Urothelium cell line (cell line): ENCODE data around the gene MED4.

Experiments
- DNase-seq: peaks from one replicate; pipeline ENCODE4 v3.0.0; 2011; ENCODE audit warnings: low spot score, mixed read lengths
- FAIRE-seq: peaks from 2 replicates; lab custom pipeline; 2011; peaks lifted over from hg19 to GRCh38; lab: Jason Lieb, UNC

Gene MED4, protein sequence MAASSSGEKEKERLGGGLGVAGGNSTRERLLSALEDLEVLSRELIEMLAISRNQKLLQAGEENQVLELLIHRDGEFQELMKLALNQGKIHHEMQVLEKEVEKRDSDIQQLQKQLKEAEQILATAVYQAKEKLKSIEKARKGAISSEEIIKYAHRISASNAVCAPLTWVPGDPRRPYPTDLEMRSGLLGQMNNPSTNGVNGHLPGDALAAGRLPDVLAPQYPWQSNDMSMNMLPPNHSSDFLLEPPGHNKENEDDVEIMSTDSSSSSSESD

DNA sequence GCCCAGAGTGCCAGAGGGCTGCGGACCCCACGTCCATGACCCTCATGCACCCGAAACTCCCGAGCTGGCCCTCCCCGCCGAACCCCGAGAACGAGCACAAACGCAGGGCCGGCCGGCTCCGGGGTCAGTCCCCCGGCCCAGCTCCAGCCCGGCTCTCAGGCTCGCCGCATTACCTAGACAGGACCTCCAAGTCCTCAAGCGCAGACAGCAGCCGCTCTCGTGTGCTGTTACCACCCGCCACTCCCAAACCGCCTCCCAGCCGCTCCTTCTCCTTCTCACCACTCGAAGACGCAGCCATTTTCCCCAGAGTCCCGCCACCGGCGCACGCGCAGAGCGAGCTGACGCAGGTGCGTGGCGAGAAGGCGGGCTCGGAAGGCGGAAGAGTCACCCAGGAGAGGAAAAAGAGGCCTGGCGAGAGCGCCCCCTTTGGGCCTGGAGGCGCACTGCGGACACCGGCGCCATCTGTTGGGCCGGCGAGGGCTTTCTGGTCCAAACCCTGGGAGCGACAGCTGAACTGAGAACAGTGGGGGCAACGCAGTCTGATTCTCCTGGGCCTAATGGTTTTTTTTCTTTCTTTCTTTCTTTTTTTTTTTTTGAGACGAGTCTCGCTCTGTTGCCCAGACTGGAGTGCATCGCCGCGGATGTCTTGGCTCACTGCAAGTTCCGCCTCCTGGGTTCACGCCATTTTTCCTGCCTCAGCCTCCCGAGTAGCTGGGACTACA is at the start of gene MED4:
MED4 (minus strand) TSS at position 324 of the 722 bp plus-strand sequence; CDS start at position 298, 26 bp downstream.
- DNase-seq (peak; percentile 93), FAIRE-seq (no peak)

DNA sequence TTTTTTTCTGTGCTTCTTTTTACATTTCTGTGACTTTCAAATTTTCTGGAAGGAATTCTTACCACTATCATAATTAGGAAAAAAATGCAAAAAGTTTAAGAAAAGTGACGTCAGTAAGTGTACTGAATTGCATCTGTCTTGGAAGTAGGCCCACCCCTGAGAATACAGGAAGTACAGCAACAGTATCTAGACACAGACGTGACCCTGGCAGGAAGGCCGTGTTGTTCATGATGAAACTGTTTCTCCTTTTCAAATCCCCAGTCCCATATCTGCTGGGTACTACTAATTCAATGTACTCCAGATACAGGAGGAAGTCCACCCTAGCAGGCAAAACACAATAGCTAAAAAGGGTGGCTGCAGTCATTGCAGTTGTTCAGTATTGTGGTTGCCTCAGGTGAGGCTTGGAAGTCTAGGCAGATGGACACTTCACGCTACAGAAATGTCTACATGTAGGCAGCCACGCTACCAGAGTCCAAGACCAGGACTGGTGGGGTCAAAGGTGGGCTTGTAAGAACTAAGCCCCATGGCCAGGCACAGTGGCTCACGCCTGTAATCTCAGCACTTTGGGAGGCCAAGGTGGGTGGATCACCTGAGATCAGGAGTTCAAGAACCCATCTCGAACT is 49.6 kb upstream of the MED4 start:
- DNase-seq, result no peak
- no peak for FAIRE-seq

DNA sequence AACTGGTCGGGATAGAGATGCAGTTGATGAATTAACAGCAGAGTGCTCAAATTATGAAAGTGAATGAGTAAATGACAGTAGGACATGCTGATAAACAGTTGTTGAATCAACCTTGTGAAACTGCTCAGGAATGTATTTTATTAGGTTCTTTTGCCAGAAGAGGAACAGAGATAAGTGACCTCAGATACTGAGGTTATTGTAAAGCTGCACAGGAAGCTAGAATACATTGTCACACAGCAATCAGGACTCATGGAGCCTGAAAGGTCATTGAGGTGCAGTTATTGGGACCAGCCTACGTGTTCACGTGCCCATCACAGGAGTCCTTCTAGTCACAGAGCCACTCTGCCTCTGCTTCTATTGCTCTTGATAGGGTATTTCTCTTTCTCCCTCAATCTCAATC is 47.5 kb upstream of the MED4 start:
- no peak for DNase-seq
- FAIRE-seq, result no peak

DNA sequence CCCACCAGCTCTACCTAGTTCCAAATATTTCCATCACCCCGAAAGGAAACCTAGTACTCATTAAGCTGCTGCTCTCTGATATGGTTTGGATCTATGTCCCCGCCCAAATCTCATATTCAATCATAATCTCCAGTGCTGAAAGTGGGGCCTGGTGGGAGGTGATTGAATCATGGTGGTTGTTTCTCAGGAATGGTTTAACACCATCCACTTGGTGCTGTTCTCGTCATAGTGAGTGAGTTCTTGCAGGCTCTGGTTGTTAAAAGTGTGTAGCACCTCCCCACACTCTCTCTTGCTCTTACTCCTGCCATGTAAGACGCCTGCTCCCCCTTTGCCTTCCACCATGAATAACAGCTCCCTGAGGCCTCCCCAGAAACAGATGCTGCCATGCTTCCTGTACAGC is 43.4 kb upstream of the MED4 start:
- FAIRE-seq (no peak), DNase-seq (no peak)

DNA sequence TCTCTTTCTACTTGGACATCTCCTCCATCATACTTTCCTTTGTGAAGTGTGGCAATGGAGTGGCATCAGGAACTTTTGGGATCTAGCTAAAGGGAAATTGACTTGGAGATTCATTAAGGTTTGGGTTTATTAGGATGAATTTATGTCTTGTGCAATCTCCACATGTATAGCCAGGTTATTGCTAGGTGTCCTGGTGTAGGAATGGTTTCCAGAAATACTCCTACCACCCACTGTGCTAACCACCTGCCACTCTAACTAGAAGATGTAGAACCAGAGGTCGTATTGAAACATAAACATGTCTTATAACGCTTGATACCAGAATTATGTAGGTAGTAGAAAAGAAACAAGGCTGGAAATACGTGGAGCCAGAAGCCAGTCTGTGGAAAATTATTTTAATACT is 38.1 kb upstream of the MED4 start:
- FAIRE-seq (no peak), DNase-seq (no peak)

DNA sequence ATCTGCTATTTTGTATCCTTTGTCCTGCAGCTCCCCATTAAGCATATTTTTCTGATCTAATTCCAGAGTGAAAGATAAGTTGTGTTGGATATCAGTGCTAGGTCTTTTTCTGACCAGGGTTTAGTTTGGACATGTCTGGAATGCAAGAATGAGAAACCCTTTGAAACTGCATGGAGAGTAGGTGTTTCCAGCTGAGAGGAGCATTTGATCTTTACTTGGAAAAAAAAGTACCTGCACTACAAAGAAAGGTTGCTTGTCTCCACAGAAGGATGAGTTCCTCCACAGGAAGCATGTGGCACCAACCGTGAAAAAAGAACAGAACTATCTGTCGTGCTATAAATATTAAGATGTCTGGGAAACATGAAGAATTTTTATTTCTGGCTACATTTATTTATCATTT is 36.6 kb upstream of the MED4 start:
- DNase-seq, result no peak
- FAIRE-seq, result no peak

DNA sequence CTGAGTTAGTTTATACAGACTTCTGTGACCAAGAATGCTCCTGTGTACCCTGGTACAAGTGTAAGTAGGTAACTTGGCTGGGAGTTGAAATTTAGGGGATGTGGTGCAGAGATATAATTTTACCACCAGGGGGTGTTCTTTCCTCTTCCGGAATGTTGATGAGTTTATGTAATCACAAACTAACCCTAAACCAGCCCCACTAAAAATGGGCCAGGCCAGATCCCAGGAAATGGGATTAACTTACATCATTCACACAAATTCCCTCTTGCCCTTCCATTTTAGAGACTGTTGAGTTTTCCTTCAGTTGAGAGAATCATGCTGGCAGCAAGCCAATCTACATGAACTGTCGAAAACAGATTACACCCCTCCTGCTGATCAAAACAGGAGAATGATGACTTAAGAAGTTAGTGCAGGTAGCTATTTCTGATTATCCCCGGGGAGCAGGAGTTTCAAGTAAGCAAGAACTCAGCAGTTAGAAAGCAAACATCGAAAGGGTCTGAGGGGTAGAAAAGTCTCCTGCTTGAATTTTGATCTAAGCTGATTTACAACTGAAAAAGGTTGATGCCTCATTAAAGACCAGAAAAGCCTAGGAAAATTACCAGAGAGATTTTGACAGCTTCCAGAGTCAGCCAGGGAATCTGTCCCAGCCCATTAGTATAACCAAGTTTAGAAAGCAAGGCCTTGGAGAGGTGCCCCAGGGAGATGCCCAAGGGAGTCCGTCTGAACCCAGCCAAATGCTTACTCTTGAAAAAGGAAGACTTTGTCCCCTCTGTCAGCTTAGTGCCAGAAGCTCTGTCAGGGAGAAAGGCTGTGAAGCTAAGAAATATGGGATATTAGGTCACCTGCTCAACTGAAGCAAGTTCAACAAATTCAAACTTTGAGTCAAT is 32.3 kb upstream of the MED4 start:
- DNase-seq (peak; percentile 57), FAIRE-seq (no peak)

DNA sequence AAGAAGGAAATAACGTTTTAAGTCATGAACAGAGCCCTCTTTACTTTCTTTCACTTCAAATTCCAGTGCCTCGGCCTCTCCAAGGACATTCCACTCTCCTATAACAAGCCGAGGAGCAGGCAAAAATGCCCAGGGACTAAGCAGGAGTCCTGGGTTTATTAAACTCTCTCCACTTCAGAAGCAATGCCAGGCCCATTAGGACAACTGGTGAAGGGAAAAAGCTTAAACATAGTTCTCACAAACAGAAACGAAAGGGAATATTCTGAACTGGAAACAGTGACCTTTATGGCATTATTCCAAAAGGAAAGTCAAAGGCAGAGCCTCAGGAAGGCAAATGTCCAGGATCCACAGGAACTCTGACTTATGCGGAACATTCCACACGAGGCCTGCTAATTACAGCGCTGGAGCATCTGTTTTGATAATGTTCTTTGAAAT is 30.9 kb upstream of the MED4 start:
- FAIRE-seq (no peak), DNase-seq (no peak)

DNA sequence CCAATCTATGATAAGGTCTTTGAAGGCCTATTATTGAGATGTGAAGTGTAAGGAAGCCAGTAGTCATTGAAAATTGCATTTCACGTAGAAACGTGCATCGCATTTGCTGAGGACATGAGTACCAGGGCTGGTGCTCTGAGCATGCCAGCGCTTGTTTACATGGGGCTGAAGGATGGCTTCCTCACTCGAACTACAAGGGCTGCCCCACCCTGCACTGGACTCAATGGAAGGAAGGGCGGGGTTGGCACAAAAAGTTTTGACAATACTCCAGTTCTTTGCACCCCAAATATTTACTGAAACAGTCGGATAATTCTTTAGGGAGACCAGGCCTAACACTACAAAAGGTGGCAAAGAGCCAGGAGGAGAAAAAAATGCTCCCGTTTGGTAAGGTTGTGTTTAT is 28.9 kb upstream of the MED4 start:
- no peak for FAIRE-seq
- DNase-seq, result no peak

DNA sequence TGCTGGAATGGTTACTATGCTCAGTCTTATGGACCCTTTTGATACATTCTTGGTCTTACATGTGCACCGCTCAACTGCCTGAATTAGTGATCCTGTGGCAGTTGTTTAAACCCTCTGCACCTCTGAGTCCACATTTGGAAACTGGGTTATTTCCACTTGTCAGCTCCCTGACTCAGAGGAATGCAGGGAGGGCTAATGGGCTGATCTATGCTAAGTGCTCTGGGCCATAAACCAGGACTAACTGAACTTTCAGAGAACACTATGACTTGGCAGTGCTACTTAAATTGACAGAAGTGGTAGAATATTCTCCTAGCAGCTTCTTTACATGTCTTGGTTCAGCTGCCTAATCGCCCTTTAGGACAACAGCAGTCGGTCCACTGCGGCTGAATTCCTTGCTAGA is 26.8 kb upstream of the MED4 start:
- DNase-seq, result no peak
- FAIRE-seq, result no peak

DNA sequence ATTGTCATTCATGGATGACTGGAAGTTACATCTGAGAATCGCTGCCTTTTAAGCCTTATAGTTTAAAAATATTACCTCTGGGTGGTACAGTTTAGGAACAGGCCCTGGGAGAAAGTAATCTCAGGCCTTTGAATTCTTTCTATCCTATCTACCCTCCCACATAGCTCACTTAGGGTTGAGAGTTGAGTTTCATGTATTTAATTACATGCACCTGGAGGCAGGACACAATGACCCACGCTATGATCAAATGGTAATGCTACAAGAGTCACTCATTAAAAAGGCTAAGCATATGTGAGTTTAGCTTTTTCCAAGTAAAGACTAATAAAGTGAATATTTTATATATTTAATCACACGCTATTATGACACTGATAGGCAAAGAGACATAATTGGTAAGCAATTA is 25.3 kb upstream of the MED4 start:
- DNase-seq (no peak), FAIRE-seq (no peak)

DNA sequence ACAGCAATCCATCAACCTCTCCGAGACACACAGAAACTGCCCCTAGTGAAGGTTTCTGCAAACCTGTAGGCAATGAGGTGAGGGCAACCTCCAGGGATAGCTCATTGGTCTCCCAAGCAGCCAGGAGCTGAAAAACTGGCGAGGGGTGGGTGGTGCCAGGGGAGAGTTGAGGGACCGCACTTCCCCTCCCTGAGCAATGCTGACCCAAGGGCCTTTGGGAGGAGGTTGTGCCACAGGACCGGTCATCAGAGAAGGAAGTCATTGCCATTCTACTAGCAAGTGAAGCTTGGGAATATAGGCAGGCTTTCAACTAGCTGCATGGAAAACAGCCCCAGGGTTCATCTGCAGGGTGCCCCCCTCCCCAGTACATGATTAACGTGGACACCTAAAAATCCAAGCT is 23.1 kb upstream of the MED4 start:
- DNase-seq (no peak), FAIRE-seq (no peak)

DNA sequence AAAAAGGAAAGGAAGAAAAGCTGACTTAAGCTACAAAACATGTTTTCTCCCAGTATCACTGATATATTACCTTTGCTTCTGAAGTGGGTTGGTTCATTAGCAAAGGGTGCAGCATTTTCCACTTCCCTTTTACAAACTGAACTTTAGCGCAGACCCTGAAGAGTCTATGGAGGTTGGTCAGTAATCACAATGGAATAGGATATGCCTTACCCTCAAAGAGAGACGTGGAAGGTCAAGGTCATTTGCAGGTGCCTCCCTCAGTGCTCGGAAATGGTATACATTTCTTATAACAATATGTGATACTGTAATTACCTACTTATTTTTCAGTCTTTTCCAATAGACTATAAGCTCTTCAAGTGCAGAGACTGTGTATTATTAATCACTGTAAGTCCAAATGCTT is 21.9 kb upstream of the MED4 start:
- FAIRE-seq, result no peak
- no peak for DNase-seq

DNA sequence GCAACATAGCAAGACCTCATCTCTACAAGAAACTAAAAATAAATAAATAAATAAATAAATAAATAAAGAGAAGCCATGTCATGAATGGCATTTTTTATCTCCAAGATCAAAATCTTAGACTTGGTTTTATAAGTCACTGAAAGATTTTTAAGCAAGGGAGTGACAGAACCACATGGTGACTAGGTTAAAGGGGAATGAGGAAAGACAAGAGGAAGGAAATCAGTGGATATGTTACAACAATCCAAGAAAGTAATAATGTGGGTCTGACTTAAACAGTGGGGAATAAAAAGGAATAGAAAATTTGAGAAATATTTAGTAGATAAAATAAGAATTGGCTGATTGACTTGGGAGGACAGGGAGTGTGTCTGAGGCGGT is 18.8 kb upstream of the MED4 start:
- no peak for DNase-seq
- no peak for FAIRE-seq

DNA sequence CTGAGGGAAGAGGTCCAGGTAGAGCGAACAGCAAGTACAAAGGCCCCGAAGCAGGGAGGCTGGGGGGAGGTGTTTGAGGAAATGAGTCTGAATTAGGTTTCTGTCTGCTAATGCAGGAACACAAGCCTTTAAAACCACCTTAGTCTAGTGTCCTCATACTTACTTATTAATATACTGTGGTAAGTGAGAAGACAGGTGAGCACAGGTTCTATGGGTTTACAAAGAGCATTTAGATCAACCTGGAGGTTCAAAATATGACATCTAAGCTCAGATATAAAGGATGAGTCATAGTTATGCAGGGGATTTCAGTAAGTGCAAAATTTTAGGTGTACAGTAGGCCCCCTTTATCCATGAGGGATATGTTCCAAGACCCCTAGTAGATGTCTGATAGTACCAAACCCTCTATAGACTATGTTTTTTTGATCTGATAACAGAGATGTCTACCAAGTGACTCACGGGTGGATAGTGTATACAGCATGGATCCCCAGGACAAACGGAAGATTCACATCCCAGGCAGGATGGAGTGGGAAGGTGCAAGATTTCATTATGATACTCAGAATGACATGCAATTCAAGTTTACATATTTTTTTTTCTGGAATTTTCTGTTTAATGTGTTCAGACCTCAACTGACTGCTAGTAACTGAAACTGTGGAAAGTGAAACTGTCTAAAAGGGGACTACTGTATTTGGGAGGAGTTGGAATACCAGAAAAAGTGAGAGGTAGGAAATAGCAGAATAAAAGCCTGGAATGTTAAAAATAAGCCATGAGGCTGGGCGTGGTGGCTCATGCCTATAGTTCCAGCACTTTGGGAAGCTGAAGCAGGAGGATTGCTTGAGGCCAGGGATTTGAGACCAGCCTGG is 18.2 kb upstream of the MED4 start:
- FAIRE-seq, result no peak
- DNase-seq, result no peak

DNA sequence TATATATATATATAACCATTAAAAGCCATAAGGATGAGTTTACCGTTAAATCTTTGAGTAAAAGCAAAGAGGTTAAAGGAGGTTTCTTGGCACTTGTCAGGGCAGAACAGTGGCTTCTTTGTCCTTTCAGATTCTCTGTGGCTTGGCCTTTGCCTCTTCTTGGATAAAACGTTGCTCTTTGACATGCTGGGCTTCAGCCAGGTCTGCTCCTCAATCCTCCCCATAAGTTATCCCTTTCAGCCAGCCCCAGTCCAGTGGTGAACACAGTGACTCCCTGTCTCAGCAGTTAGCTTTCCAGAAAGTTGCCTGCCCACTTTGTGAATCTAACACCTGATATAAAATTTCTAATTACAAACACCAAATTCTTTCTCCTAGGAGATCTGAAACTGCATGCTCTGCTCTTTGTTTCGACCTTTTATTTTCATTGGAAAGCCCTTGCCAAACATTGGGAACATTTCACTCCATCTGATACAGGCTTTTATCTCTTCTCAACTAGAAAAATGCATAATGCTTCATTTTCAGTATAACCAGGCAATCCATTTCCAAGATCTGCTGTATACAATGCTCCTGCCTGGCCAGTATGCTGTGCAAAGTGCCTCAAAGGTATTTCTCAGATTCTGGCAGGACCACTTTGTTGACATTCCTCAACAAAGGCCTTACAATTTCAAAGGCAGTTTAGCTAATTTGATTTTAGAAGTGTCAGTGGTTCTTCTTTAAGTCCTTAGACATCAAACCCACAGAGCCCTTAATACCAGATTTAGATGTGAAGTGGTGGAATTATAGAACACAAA is 16.2 kb upstream of the MED4 start:
- peak; percentile 22 for DNase-seq
- no peak for FAIRE-seq

DNA sequence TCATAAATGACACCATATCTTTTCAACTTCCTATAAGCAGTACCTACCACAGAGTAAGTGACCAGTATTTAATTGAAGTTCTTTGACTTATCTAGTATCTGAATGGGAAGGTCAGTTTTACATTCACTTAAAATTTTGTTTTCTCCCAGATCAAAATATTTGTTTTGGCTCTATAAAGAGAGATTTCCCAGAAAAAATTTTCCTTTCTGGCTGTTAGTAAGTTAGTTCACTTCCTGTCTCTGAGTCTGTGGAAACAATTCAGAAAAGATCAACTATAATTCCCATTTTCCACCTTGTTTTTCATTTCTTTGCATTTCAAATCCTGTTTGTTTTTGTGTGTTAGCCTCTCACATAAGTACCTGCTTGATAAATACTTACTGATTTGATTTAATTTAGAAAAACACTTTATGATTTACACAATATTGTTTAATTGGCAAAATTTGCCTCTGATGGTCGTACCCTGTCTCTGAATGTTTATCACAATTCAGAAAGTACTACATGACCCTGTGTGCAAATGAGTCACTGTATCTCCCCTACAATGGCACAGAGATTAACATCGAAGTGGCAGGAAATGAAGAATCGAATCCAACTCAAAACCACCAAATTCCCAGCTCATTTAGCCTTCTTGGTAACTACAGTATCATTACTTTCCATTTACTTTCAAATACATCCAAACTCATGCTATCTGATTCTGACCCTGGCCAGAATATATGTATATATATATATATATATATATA is 15.4 kb upstream of the MED4 start:
- FAIRE-seq, result no peak
- peak; percentile 8 for DNase-seq

DNA sequence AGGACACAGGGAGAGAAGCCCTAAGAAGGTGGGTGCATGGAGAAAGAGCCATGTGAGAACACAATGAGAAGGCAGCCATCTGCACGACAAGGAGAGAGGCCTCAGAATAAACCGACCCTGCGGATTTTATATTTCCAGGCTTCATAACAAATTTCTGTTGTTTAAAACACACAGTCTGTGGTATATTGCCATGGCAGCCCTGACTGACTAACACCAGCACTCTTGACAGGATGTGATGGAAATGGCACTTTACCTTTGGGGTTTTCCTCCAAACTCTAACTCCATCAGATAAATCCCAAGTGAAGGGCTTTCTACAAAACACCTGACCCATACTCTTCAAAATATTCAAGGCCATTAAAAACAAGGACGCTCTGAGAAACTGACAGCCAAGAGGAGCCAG is 13.2 kb upstream of the MED4 start:
- FAIRE-seq (no peak), DNase-seq (no peak)

DNA sequence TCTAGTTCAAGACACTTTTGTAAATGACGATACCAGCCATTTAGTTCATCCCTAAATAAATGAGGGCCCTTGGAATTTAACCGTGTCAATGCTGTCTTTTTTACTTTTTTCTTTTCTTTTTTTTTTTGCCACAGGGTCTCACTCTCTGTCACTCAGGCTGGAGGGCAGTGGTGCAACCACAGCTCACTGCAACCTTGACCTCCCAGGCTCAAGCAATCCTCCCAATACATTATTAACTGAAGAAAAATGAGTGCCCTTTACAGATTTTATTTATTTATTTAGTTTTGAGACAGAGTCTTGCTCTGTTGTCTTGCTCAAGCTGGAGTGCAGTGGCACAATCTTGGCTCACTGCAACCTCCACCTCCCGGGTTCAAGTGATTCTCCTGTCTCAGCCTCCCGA is 2.9 kb upstream of the MED4 start:
- DNase-seq (no peak), FAIRE-seq (no peak)
